ENCODE results near the gene WFDC5. TPM values are rescaled to one million over a fixed set of nuclear protein-coding genes. Genes with fewer than 3 reads are reported as not detected.

WFDC5 gene
- total RNA-seq (2014; rRNA removed; shearing (Covaris generic)): not detected in 2 replicates
- polyA plus RNA-seq (2016; fragmentation: Nextera tagmentation; extraction: Ambion mirVana): not detected in 2 replicates
- long read RNA-seq: 0 reads

GRCh38 chr20:45114465-45115385, at the start of gene WFDC5:
Gene WFDC5, minus strand, starts transcription at chr20:45115174. Its CDS starts 91 bp downstream, at chr20:45115083.
- Histone ChIP-seq H3K27me3 (ENCODE audit: insufficient read depth) (no peaks in the 10 kb centered on the region), H4K20me1 (replicated peaks; ENCODE audit: insufficient read depth) (no peaks in the 10 kb centered on the region), H3K79me2 (replicated peaks; ENCODE audit: insufficient read depth) (no peaks in the 10 kb centered on the region), H3K4me3 (peak within 1 kb of the TSS; percentile 36; the same call in 1 of the 2 replicates), H2AFZ (peak within 1 kb of the TSS; percentile 91), H3K9me2 (ENCODE audit: insufficient read depth) (no peaks in the 10 kb centered on the region), H3F3A (replicated peaks; ENCODE audit: low read depth) (no peaks in the 10 kb centered on the region), H3K36me3 (ENCODE audit: insufficient read depth) (no peaks in the 10 kb centered on the region), H3K4me1 (ENCODE audit: insufficient read depth) (peaks cover 4% of the 10 kb centered on the region; the same call in 1 of the 2 replicates), H3K4me2 (peak within 1 kb of the TSS; percentile 69), H3K27ac (ENCODE audit: low read depth) (no peak within 1 kb of the TSS)
- Mint-ChIP-seq H3K27me3 (ENCODE audit: insufficient read depth, low read depth, poor library complexity) (peaks cover 3% of the 10 kb centered on the region), H3K27ac (no peak within 1 kb of the TSS), H3K9me3 (no peaks in the 10 kb centered on the region), H3K4me3 (no peak within 1 kb of the TSS), H3K4me1 (peaks cover 10% of the 10 kb centered on the region; the same call in 2 of the 3 replicates), H3K36me3 (ENCODE audit: low read depth) (no peaks in the 10 kb centered on the region)
- TF ChIP-seq POLR2AphosphoS5 (IDR thresholded peaks at IDR 0.05; ENCODE audit: low read depth): no peak
- no peak for TF ChIP-seq EZH2phosphoT487 (IDR thresholded peaks at IDR 0.05; ENCODE audit: unreplicated experiment)
- TF ChIP-seq REST (IDR thresholded peaks at IDR 0.05; ENCODE audit: unreplicated experiment): no peak
- no peak for TF ChIP-seq NANOG (IDR thresholded peaks at IDR 0.05; ENCODE audit: borderline replicate concordance)
- TF ChIP-seq ZNF331 (CRISPR knock-in tag; IDR thresholded peaks at IDR 0.05; ENCODE audit: low read depth): no peak
- no peak for TF ChIP-seq ZNF114 (CRISPR knock-in tag; IDR thresholded peaks at IDR 0.05)
- no peak for TF ChIP-seq CREB1 (CRISPR knock-in tag; IDR thresholded peaks at IDR 0.05; ENCODE audit: low read depth)
- no peak for TF ChIP-seq ETS1 (IDR thresholded peaks at IDR 0.05)
- no peak for TF ChIP-seq ZNF462 (CRISPR knock-in tag; IDR thresholded peaks at IDR 0.05)
- no peak for TF ChIP-seq EZH2 (IDR thresholded peaks at IDR 0.05; ENCODE audit: low read depth, unreplicated experiment)
- TF ChIP-seq JUNB (IDR thresholded peaks at IDR 0.05; ENCODE audit: unreplicated experiment): no peak
- TF ChIP-seq CTCF (conservative IDR thresholded peaks at IDR 0.05; ENCODE audit: low read depth in 2 of 2): no peak
- no peak for TF ChIP-seq STAT1 (IDR thresholded peaks at IDR 0.05; ENCODE audit: unreplicated experiment)
- DNase-seq (ENCODE audit: low spot score): peak; percentile 47
- ATAC-seq: peak; percentile 62
